ENCODE results near the gene MPG. TPM values are rescaled to one million over a fixed set of nuclear protein-coding genes. Genes with fewer than 3 reads are reported as not detected.

MPG gene
- total RNA-seq, 1 experiment from 2014 or later: 32.6 TPM

DNA sequence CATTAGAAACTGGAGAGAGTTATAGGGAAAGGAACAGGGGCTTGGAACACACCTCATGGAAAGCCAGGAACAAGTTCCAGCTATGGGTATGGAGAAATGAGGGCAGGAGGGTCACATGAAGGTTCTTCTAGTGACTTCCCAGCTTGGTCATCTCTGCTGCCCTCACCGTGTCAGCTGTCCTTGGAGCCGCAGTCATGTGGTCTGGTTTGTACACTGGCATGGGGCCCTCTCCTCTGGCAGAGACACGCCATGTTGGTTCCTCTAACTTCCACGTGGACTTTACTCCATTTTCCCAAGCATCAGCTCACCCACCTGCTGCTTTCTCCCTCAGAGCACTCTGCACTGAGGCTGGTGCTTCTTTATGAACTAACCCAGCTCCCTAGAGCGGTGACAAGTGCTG lies 26.3 kb downstream of the MPG start:
- RAD21 ChIA-PET (ENCODE audit: low non-redundant PET in 1 of 2, low total read pairs in 2 of 2, uncharacterized antibody in 2 of 2, unreplicated experiment in 2 of 2): no interaction called here
- no TSS peak for BruUV-seq (replicated peaks)

DNA sequence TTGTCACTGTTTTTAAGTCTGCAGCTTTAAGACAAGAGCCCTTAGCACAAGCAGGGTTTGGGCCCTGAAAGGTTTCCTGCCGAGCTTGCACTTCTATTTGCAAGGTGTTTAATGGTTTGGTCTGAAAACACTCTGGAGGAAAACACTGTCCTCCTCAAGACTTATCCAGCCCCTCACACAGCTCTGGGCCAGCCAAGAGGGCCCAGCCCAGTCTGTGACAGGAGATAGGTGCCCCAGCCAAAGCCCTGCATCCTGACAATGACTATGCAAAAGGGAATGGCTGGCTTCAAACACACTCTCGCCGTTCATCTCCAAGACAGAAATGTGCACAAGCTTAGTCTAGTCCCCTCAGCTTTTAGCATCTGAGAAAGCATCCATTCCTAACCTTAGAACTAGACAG lies 26.9 kb downstream of the MPG start:
- H3K27ac ChIP-seq (ENCODE audit: low read depth, low read length): no peak overlapping the region
- POLR2A ChIA-PET: no interaction called here
- no peak for DNase-seq (ENCODE audit: low read depth, low spot score)
- H3K9me2 ChIP-seq (ENCODE audit: insufficient read depth): no peaks in the 10 kb centered on the region
- no peaks in the 10 kb centered on the region for H3K79me2 ChIP-seq (ENCODE audit: insufficient read depth, low read length)
- RAD21 ChIA-PET (ENCODE audit: low non-redundant PET in 1 of 2, low total read pairs in 2 of 2, uncharacterized antibody in 2 of 2, unreplicated experiment in 2 of 2): no interaction called here
- CTCF ChIA-PET: no interaction called here
- H3K9me3 ChIP-seq (ENCODE audit: control insufficient read depth in 1 of 2, insufficient read depth in 1 of 2, low read depth in 1 of 2, low read length in 2 of 2): no peaks in the 10 kb centered on the region
- H2AFZ ChIP-seq (ENCODE audit: low read depth, low read length, poor library complexity, severe bottlenecking): no peak overlapping the region
- no peak for ATAC-seq
- H4K20me1 ChIP-seq (ENCODE audit: insufficient read depth): no peaks in the 10 kb centered on the region
- H3K9ac ChIP-seq (ENCODE audit: low read length): no peak overlapping the region
- no TSS peak for BruUV-seq (replicated peaks)
- H3K27me3 ChIP-seq (ENCODE audit: insufficient read depth, low read length): no peaks in the 10 kb centered on the region
- H3K4me1 ChIP-seq (ENCODE audit: control insufficient read depth in 1 of 2, insufficient read depth in 2 of 2, low read length in 2 of 2): peaks cover 0 to 9% of the 10 kb centered on the region in 2 experiments; a peak in 3 of 4 replicates
- intact Hi-C loops (cut with micrococcal nuclease): no loop called here
- no peaks in the 10 kb centered on the region; a peak in 2 of 4 replicates for H3K36me3 ChIP-seq (ENCODE audit: control insufficient read depth in 1 of 2, insufficient read depth in 2 of 2, low read length in 2 of 2)
- TF ChIP-seq ZNF274 (IDR thresholded peaks at IDR 0.05; ENCODE audit: low read depth, low read length) (no peak), RAD21 (IDR thresholded peaks at IDR 0.05; ENCODE audit: low read depth) (no peak)
- no peak overlapping the region for H3K4me2 ChIP-seq (ENCODE audit: low read length)
- no peak overlapping the region for H3K4me3 ChIP-seq (replicated peaks in 1 of 2; ENCODE audit: low read depth in 1 of 2, low read length in 2 of 2)

More for the DNA sequence above, 26.3 kb downstream of the MPG start:
- no peak overlapping the region for H3K9ac ChIP-seq (ENCODE audit: low read length)
- H2AFZ ChIP-seq (ENCODE audit: low read depth, low read length, poor library complexity, severe bottlenecking): no peak overlapping the region
- H3K9me2 ChIP-seq (ENCODE audit: insufficient read depth): no peaks in the 10 kb centered on the region
- ATAC-seq (no peak), DNase-seq (ENCODE audit: low read depth, low spot score) (no peak)
- H3K4me2 ChIP-seq (ENCODE audit: low read length): no peak overlapping the region
- H4K20me1 ChIP-seq (ENCODE audit: insufficient read depth): no peaks in the 10 kb centered on the region
- no peaks in the 10 kb centered on the region for H3K79me2 ChIP-seq (ENCODE audit: insufficient read depth, low read length)
- H3K27me3 ChIP-seq (ENCODE audit: insufficient read depth, low read length): no peaks in the 10 kb centered on the region
- intact Hi-C loops (cut with micrococcal nuclease): no loop called here
- H3K4me1 ChIP-seq (ENCODE audit: control insufficient read depth in 1 of 2, insufficient read depth in 2 of 2, low read length in 2 of 2): peaks cover 0 to 6% of the 10 kb centered on the region in 2 experiments; a peak in 3 of 4 replicates
- CTCF ChIA-PET: interaction anchor here (1.8 kb wide), 1 partner anchor 39 kb away, joined by 4 read pairs; no protein-coding TSS in a partner anchor
- H3K4me3 ChIP-seq (replicated peaks in 1 of 2; ENCODE audit: low read depth in 1 of 2, low read length in 2 of 2): no peak overlapping the region
- no peaks in the 10 kb centered on the region for H3K9me3 ChIP-seq (ENCODE audit: control insufficient read depth in 1 of 2, insufficient read depth in 1 of 2, low read depth in 1 of 2, low read length in 2 of 2)
- no peaks in the 10 kb centered on the region; a peak in 2 of 4 replicates for H3K36me3 ChIP-seq (ENCODE audit: control insufficient read depth in 1 of 2, insufficient read depth in 2 of 2, low read length in 2 of 2)
- TF ChIP-seq CEBPB (IDR thresholded peaks at IDR 0.05; ENCODE audit: low read depth) (no peak), CBX3 (IDR thresholded peaks at IDR 0.05; ENCODE audit: low read depth) (no peak), TCF7L2 (IDR thresholded peaks at IDR 0.05; ENCODE audit: borderline replicate concordance, extremely low read depth, insufficient read depth, insufficient read length) (no peak), FOSL1 (IDR thresholded peaks at IDR 0.05; ENCODE audit: low read depth) (no peak), EZH2 (IDR thresholded peaks at IDR 0.05) (no peak), EGR1 (IDR thresholded peaks at IDR 0.05; ENCODE audit: low read depth) (no peak), POLR2A (IDR thresholded peaks at IDR 0.05; ENCODE audit: borderline replicate concordance, extremely low read depth, insufficient read depth, insufficient read length) (no peak), YY1 (IDR thresholded peaks at IDR 0.05; ENCODE audit: extremely low read depth, insufficient replicate concordance, low read depth, low read length) (no peak), ELF1 (IDR thresholded peaks at IDR 0.05; ENCODE audit: borderline replicate concordance, low read depth) (no peak)
- TF ChIP-seq, protein P1, sequence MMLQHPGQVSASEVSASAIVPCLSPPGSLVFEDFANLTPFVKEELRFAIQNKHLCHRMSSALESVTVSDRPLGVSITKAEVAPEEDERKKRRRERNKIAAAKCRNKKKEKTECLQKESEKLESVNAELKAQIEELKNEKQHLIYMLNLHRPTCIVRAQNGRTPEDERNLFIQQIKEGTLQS (IDR thresholded peaks at IDR 0.05): no peak
- H3K27ac ChIP-seq (ENCODE audit: low read depth, low read length): no peak overlapping the region
- POLR2A ChIA-PET: no interaction called here
